Liver (tissue), 3 donors: ENCODE measurements around the gene TEX264.

Experiments
- EGR1 ChIP-seq, 2 donors: IDR thresholded peaks; 2 replicates each; pipeline ENCODE4 v1.6.1; 2016 to 2018; ENCODE audit warnings: antibody characterized with exemption in 2 of 2, low read depth in 2 of 2
- GABPA ChIP-seq, 2 donors: IDR thresholded peaks in 1 of 2; conservative IDR thresholded peaks in 1 of 2; 2 replicates each; pipeline ENCODE4 v1.6.1; 2016; ENCODE audit warnings: antibody characterized with exemption in 2 of 2, mild to moderate bottlenecking in 1 of 2, moderate library complexity in 1 of 2
- JUND ChIP-seq, 2 donors: IDR thresholded peaks; 2 replicates each; pipeline ENCODE4 v1.6.1; 2016; ENCODE audit warnings: antibody characterized with exemption in 2 of 2
- RXRA ChIP-seq, 2 donors: IDR thresholded peaks; 2 replicates each; pipeline ENCODE4 v1.6.1; 2017 to 2018; ENCODE audit warnings: antibody characterized with exemption in 2 of 2, mild to moderate bottlenecking in 1 of 2
- TAF1 ChIP-seq: conservative IDR thresholded peaks from 2 replicates; pipeline ENCODE4 v1.6.1; 2016; ENCODE audit warnings: antibody characterized with exemption, mild to moderate bottlenecking
- TF ChIP-seq, protein P1 (sequence below): fragments of 150-350 bp; IDR thresholded peaks from 2 replicates; pipeline ENCODE4 v1.5.1; 2017; ENCODE audit warnings: improper control_type of control experiment, low read depth, low read length; ENCODE audit not compliant: missing input control
- donor health status: healthy.
- donor health status: healthy.

- TF ChIP-seq GABPA (IDR thresholded peaks at IDR 0.05 in 1 of 2, conservative IDR thresholded peaks at IDR 0.05 in 1 of 2), result no peak
- TF ChIP-seq, protein P1, sequence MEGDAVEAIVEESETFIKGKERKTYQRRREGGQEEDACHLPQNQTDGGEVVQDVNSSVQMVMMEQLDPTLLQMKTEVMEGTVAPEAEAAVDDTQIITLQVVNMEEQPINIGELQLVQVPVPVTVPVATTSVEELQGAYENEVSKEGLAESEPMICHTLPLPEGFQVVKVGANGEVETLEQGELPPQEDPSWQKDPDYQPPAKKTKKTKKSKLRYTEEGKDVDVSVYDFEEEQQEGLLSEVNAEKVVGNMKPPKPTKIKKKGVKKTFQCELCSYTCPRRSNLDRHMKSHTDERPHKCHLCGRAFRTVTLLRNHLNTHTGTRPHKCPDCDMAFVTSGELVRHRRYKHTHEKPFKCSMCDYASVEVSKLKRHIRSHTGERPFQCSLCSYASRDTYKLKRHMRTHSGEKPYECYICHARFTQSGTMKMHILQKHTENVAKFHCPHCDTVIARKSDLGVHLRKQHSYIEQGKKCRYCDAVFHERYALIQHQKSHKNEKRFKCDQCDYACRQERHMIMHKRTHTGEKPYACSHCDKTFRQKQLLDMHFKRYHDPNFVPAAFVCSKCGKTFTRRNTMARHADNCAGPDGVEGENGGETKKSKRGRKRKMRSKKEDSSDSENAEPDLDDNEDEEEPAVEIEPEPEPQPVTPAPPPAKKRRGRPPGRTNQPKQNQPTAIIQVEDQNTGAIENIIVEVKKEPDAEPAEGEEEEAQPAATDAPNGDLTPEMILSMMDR, result no peak
- no peak for TF ChIP-seq TAF1
- TF ChIP-seq RXRA (IDR thresholded peaks at IDR 0.05), result no peak
- no peak for TF ChIP-seq JUND (IDR thresholded peaks at IDR 0.05)
- no peak for TF ChIP-seq EGR1 (IDR thresholded peaks at IDR 0.05; ENCODE audit: low read depth in 2 of 2)
These were observed 79.8 kb downstream of the TEX264 start for GRCh38 chr3:51750878-51751277.
